Stimulated activated CD8-positive, alpha-beta memory T cell treated with anti-CD3 and anti-CD28 coated beads, Interleukin-7, amount 100 ng/mL, for 48 hours (primary cell): ENCODE data around the gene OGFOD1.

Experiments used
- DNase-seq, 2 donors: peaks; one replicate each; pipeline ENCODE4 v3.0.0-alpha.2; 2020; ENCODE audit warnings: low read depth in 1 of 2; ENCODE audit errors: extremely low read depth in 1 of 2

Gene OGFOD1

GRCh38 chr16:56425439-56425832 lies 25.9 kb upstream of the OGFOD1 start, which contains the start of gene AMFR:
AMFR (minus strand) TSS chr16:56425545; CDS start chr16:56425327, 218 bp downstream.
- peak; percentile 35 to 46 for DNase-seq

GRCh38 chr16:56426585-56426984 lies 24.8 kb upstream of the OGFOD1 start:
- no peak for DNase-seq

GRCh38 chr16:56428091-56428490 lies 23.3 kb upstream of the OGFOD1 start:
- DNase-seq = no peak

GRCh38 chr16:56436258-56436657 lies 15.1 kb upstream of the OGFOD1 start:
- no peak for DNase-seq

GRCh38 chr16:56438038-56438437 lies 13.3 kb upstream of the OGFOD1 start:
- no peak for DNase-seq

- no peak for DNase-seq
These were observed 4.1 kb upstream of the OGFOD1 start for GRCh38 chr16:56447286-56447685.

- no peak for DNase-seq
These were observed 3.3 kb upstream of the OGFOD1 start for GRCh38 chr16:56448005-56448404.

GRCh38 chr16:56450275-56450985 lies 924 bp upstream of the OGFOD1 start:
- no peak for DNase-seq

GRCh38 chr16:56451753-56452689 lies 667 bp downstream of the OGFOD1 start:
- DNase-seq = no peak

- DNase-seq = no peak
These were observed 6.6 kb downstream of the OGFOD1 start for GRCh38 chr16:56457927-56458470.

- DNase-seq = no peak
These were observed 8.7 kb downstream of the OGFOD1 start for GRCh38 chr16:56460101-56460500.

- DNase-seq = no peak
These were observed 10.9 kb downstream of the OGFOD1 start for GRCh38 chr16:56462064-56462796.

- no peak for DNase-seq
These were observed 11.8 kb downstream of the OGFOD1 start for GRCh38 chr16:56463153-56463552.

- no peak for DNase-seq
These were observed 15.0 kb downstream of the OGFOD1 start for GRCh38 chr16:56466344-56466743.

- DNase-seq = no peak
These were observed 17.4 kb downstream of the OGFOD1 start for GRCh38 chr16:56468800-56469199.

GRCh38 chr16:56469748-56470147 lies 18.4 kb downstream of the OGFOD1 start:
- no peak for DNase-seq

- DNase-seq = no peak
These were observed 18.9 kb downstream of the OGFOD1 start for GRCh38 chr16:56470232-56470631.

GRCh38 chr16:56470666-56471065 lies 19.3 kb downstream of the OGFOD1 start:
- DNase-seq = no peak

- no peak for DNase-seq
These were observed 23.8 kb downstream of the OGFOD1 start for GRCh38 chr16:56475201-56475600.

- no peak for DNase-seq
These were observed 25.9 kb downstream of the OGFOD1 start for GRCh38 chr16:56477096-56477878.
